GM19467 (cell line): ENCODE measurements around the gene SH2D6.
"Not testable (repeated sequence)": the region's sequence is repeated elsewhere in the genome, so short reads cannot be mapped to it uniquely, and the experiment has no call there.

Experiments
- ATAC-seq: cut with Tn5 transposase; IDR thresholded peaks from one replicate; pipeline ENCODE4 v1.9.1; 2021; ENCODE audit warnings: mild to moderate bottlenecking, moderate library complexity; ENCODE audit not compliant: unreplicated experiment

Gene SH2D6

GRCh38 chr2:85468096-85468703 is 49.7 kb downstream of the SH2D6 start:
- no peak for ATAC-seq

DNA sequence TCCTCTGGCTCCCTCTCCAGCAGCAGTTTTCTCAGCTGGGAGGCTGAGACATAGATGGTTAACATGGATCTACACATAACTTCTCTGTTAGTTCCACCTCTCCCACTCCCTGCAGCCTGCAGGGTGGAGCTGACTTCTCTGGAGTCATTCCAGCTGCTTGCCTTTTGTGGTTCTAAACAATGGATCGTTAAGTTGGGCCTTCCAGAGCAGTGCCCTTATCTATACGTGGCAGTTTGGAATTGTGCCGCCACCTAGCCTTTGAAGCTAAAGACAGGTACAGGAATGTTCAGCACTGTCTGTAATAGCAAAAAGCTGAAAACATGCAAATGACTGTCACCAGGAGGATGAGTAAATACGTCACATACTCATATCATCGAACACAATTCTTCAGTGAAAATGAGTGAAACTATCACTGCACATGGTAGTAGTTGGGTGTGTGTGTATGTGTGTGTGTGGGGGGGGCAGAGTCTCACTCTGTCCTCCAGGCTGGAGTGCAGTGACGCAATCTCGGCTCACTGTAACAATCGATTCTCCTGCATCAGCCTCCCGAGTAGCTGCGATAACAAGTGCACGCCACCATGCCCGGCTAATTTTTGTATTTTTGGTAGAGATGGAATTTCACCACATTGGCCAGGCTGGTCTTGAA is 50.3 kb downstream of the SH2D6 start:
- ATAC-seq, result no peak

- ATAC-seq, result no peak
Observed at GRCh38 chr2:85470850-85471800, 52.6 kb downstream of the SH2D6 start.

GRCh38 chr2:85472261-85472660 is 53.7 kb downstream of the SH2D6 start:
- ATAC-seq, result no peak

DNA sequence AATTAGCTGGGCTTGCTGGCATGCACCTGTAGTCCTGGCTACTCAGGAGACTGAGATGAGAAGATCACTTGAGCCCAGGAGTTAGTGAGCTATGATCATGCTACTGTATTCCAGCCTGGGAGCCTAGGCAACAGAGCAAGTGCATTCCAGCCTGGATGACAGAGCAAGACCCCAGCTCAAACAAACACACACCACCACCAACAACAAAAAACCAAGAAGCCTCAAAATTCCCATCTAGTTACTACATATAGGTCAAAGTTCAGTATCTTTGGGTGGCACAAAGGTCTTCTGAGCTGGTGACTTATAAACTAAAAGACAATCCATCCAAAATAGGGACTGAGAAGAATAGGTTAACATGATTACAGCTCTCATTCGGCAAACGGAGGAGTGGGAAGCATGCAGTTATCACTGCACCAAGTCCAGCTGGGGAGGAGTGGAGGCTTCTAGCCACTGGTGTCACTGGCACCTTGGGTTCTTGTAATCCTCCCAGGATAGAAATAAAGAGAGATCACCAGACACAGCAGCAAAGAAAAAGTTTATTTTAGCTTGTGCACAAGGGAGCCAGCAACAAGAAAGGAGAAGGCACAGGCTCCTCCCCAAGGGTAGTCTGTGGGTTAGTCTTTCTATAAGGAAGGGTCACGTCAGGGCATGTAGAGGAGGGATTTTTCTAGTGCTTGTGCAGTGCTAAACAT is 57.4 kb downstream of the SH2D6 start:
- ATAC-seq, result no peak

DNA sequence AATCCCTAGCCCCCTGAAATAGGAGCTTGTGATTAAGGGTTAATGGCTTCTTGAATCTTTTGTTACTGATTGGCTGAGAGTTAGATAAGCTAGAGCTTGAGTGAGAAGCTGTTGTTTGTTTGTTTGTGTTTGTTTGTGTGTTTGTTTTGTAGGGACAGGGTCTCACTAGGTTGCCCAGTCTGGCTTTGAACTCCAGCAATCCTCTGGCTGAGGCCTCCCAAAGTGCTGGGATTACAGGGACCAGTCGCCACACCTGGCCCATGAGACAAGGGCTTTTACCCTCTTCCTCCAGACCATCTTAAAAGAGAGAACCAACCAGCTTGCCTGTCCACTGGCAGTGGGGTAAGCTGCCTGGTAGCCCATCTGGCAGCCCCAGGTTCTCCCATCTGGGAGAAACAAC is 58.1 kb downstream of the SH2D6 start:
- no peak for ATAC-seq

- ATAC-seq, result no peak
Observed at GRCh38 chr2:85477884-85478283, 59.4 kb downstream of the SH2D6 start.

DNA sequence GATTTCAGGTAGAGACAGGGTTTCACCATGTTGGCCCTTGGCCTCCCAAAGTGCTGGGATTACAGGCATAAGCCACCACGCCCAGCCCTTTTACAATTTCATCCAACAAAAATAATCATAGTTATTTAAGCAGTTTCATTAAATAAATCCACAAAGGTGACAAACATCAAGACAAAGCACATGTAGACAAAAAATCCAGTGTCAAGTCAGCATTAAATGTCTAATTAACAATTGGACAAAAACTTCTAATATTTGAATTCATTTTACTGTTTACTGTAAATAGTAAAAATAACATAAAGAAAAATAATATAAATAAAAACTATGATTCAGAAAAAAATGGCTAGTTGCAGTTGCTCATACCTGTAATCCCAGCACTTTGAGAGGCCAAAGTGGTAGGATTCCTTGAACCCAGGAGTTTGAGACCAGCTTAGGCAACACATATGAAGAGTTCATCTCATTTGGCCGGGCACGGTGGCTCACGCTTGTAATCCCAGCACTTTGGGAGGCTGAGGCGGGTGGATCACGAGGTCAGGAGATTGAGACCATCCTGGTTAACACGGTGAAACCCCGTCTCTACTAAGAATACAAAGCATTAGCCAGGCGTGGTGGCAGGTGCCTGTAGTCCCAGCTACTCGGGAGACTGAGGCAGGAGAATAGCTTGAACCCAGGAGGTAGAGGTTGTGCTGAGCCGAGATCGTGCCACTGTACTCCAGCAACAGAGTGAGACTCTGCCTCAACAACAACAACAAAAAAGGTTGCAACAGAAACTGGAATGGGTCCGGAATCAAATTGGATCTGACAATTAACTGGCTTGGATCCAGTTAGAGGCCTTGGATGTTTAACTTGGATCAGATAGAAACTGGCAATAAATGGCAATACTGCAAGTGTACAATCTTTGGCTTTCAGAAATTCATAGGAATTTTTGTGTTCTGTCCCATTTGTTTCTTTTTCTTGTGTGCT is 63.6 kb downstream of the SH2D6 start:
- no peak for ATAC-seq

- ATAC-seq, result not testable (repeated sequence)
Observed at GRCh38 chr2:85484615-85485014, 66.1 kb downstream of the SH2D6 start.

GRCh38 chr2:85485815-85486214 is 67.3 kb downstream of the SH2D6 start:
- ATAC-seq, result no peak
